ENCODE results near the gene PDE7B. TPM values are rescaled to one million over a fixed set of nuclear protein-coding genes. Genes with fewer than 3 reads are reported as not detected.

The PDE7B gene
- total and polyA plus RNA-seq, 9 of the 15 experiments (the other 6 are each of a cell fraction or from before 2014, with no cell fraction given) = 0.01 TPM; not detected in 8

GRCh38 chr6:136226027-136226673 is 374.6 kb downstream of the PDE7B start (continued):
- TF ChIP-seq CREB3L1 (IDR thresholded peaks at IDR 0.05; ENCODE audit: borderline replicate concordance, low read depth) (no peak), THAP7 (CRISPR knock-in tag; IDR thresholded peaks at IDR 0.05) (no peak), HNRNPH1 (optimal IDR thresholded peaks at IDR 0.05; ENCODE audit: low read depth, low read length) (no peak), HIVEP1 (CRISPR knock-in tag; IDR thresholded peaks at IDR 0.05) (no peak), GTF2B (IDR thresholded peaks at IDR 0.05; ENCODE audit: extremely low read depth, insufficient read length) (no peak), SMAD2 (IDR thresholded peaks at IDR 0.05; ENCODE audit: low read depth, low read length) (no peak), ZBTB49 (CRISPR knock-in tag; IDR thresholded peaks at IDR 0.05; ENCODE audit: borderline replicate concordance) (no peak), ASH1L (IDR thresholded peaks at IDR 0.05; ENCODE audit: borderline replicate concordance, low read depth, partially characterized antibody) (no peak), HDAC1 (IDR thresholded peaks at IDR 0.05) (no peak), ZSCAN32 (CRISPR knock-in tag; IDR thresholded peaks at IDR 0.05) (no peak), THAP12 (CRISPR knock-in tag; IDR thresholded peaks at IDR 0.05) (no peak), PML (IDR thresholded peaks at IDR 0.05; ENCODE audit: low read length) (no peak), ARID4B (CRISPR knock-in tag; IDR thresholded peaks at IDR 0.05) (no peak)
